K562 (cell line): ENCODE data around the gene ELOB. TPM values are rescaled to one million over a fixed set of nuclear protein-coding genes. Genes with fewer than 3 reads are reported as not detected.

ENCODE experiments used
- E2F6 ChIP-seq, 2 experiments: IDR thresholded peaks; 2 replicates each; pipeline ENCODE4 v1.6.1; 2011; ENCODE audit warnings: borderline replicate concordance in 1 of 2, control low read depth in 1 of 2, low read depth in 1 of 2, low read length in 1 of 2, mild to moderate bottlenecking in 1 of 2, mixed read lengths in 1 of 2, moderate library complexity in 1 of 2; ENCODE audit not compliant: insufficient read depth in 1 of 2, insufficient read length in 1 of 2, poor library complexity in 1 of 2, severe bottlenecking in 1 of 2; ENCODE audit errors: extremely low read depth in 1 of 2
- HDAC2 ChIP-seq: fragments of 450-650 bp; IDR thresholded peaks from 2 replicates; pipeline ENCODE4 v1.6.1; 2016; ENCODE audit warnings: mild to moderate bottlenecking
- MAZ ChIP-seq, 2 experiments: fragments of 450-650 bp in 1 of 2; sonication (generic) in 1 of 2; formaldehyde crosslinking; IDR thresholded peaks in 1 of 2; conservative IDR thresholded peaks in 1 of 2; 2 replicates each; pipeline versions ENCODE4 v1.4.0 to v1.5.0; 2020; ENCODE audit warnings: mild to moderate bottlenecking in 1 of 2, missing genetic modification reagents in 1 of 2
- MED1 ChIP-seq: sonication (generic); formaldehyde crosslinking; IDR thresholded peaks from 2 replicates; pipeline ENCODE4 v1.8.1; 2023; ENCODE audit warnings: missing genetic modification reagents, borderline replicate concordance
- PTBP1 ChIP-seq: fragments of 200-400 bp; formaldehyde crosslinking; IDR thresholded peaks from 2 replicates; pipeline ENCODE4 v1.6.1; 2017; ENCODE audit warnings: low read depth, low read length
- THAP12 ChIP-seq: fragments of 250-450 bp; sonication (Bioruptor Pico); IDR thresholded peaks from 2 replicates; pipeline ENCODE4 v1.9.0; 2021; ENCODE audit warnings: mild to moderate bottlenecking, inconsistent platforms
- THRAP3 ChIP-seq: fragments of 450-650 bp; IDR thresholded peaks from 2 replicates; pipeline ENCODE4 v1.6.1; 2016; ENCODE audit warnings: mild to moderate bottlenecking, inconsistent platforms, borderline replicate concordance
- XRCC4 ChIP-seq: IDR thresholded peaks from one replicate; pipeline ENCODE4 v1.6.1; 2011; ENCODE audit not compliant: insufficient read depth, insufficient read length; ENCODE audit errors: extremely low read depth
- ZNF77 ChIP-seq: fragments of 250-450 bp; sonication (Bioruptor Pico); IDR thresholded peaks from 2 replicates; pipeline ENCODE4 v1.5.0; 2020
- polyA plus RNA-seq, 8 experiments: library from polyadenylated mRNA; depleted of rRNA in 4 of 8; stranded (reverse) in 5 of 8; unstranded in 3 of 8; fragments of >200 nt; fragmentation: Nextera tagmentation in 2 of 8; fragmentation: Illumina TruSeq in 1 of 8; extraction: Ambion mirVana in 2 of 8; extraction: Trizol in 1 of 8; gene quantifications; 2 replicates each; pipeline versions ENCODE4 v1.2.1 to v1.2.3, GENCODE V29; 2011 to 2014; ENCODE audit warnings: inconsistent platforms in 1 of 8, missing spikeins in 1 of 8
- total RNA-seq, 7 experiments: library from RNA; depleted of rRNA in 6 of 7; stranded (reverse); fragments of >200 nt in 6 of 7; fragmentation: Illumina TruSeq in 2 of 7; extraction: Trizol in 2 of 7; gene quantifications; 2 replicates each; pipeline versions ENCODE4 v1.2.1 to v1.2.3, GENCODE V29; 2011 to 2021; ENCODE audit warnings: low replicate concordance in 1 of 7
- TF ChIP-seq, protein P1 (sequence below): fragments of 250-450 bp; sonication (Bioruptor Pico); IDR thresholded peaks from 2 replicates; pipeline ENCODE4 v1.5.0; 2022; ENCODE audit warnings: mild to moderate bottlenecking

Gene ELOB
- total and polyA plus RNA-seq, 9 of the 15 experiments (the other 6 are each of a cell fraction or from before 2014, with no cell fraction given): 63.2 to 791 (median 237) TPM

DNA sequence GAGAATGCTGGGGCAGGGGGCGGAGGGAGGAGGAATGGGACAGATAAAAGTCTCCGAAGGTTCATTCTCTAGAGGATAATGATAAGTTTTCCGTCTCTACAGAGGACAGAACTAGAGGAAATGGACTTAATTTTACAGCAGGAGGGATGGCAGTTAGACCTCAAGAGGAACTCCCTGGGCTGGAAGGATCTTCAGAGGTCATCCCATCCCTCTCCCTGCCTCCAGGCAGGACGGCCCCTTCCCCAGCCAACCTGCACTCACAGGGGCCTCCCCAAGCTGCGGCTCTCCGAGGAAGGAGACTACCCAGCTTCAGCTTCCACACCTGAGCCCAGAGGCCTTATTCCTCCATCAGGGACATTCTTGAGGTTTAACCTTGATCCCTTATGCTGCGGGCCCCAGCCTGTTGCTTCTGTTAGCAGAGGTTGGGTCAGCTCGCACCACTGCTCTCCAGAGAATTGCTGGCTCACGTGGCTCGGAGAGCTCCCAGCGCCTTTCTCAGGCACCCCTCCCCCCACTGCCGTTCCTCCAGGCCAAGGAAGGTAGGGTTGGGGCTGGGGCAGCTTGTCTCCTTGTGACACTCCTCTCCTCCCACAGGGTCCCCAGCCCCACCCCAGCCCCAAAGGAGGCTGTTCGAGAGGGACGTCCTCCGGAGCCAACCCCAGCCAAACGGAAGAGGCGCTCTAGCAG lies 8.5 kb downstream of the ELOB start (continued):
- TF ChIP-seq, protein P1, sequence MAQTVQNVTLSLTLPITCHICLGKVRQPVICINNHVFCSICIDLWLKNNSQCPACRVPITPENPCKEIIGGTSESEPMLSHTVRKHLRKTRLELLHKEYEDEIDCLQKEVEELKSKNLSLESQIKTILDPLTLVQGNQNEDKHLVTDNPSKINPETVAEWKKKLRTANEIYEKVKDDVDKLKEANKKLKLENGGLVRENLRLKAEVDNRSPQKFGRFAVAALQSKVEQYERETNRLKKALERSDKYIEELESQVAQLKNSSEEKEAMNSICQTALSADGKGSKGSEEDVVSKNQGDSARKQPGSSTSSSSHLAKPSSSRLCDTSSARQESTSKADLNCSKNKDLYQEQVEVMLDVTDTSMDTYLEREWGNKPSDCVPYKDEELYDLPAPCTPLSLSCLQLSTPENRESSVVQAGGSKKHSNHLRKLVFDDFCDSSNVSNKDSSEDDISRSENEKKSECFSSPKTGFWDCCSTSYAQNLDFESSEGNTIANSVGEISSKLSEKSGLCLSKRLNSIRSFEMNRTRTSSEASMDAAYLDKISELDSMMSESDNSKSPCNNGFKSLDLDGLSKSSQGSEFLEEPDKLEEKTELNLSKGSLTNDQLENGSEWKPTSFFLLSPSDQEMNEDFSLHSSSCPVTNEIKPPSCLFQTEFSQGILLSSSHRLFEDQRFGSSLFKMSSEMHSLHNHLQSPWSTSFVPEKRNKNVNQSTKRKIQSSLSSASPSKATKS (CRISPR knock-in tag): no peak
- no peak for TF ChIP-seq HDAC2
- no peak for TF ChIP-seq XRCC4
- no peak for TF ChIP-seq ZNF77 (CRISPR knock-in tag)
- TF ChIP-seq MAZ (CRISPR knock-in tag; conservative IDR thresholded peaks at IDR 0.05 in 1 of 2, IDR thresholded peaks at IDR 0.05 in 1 of 2): no peak
- no peak for TF ChIP-seq THRAP3
- TF ChIP-seq THAP12 (CRISPR knock-in tag): no peak
- TF ChIP-seq E2F6 (IDR thresholded peaks at IDR 0.05; ENCODE audit: borderline replicate concordance in 1 of 2, extremely low read depth in 1 of 2, insufficient read depth in 1 of 2, insufficient read length in 1 of 2, low read depth in 1 of 2, low read length in 1 of 2, poor library complexity in 1 of 2, severe bottlenecking in 1 of 2): peak in 1 of 2 experiments; percentile 14
- no peak for TF ChIP-seq MED1
- TF ChIP-seq PTBP1: no peak
